HCT116 (cell line): ENCODE measurements around the gene CDKN1C. TPM values are rescaled to one million over a fixed set of nuclear protein-coding genes. Genes with fewer than 3 reads are reported as not detected.

ENCODE experiments used
- ATAC-seq: fragments of 200-7000 bp; cut with Tn5 transposase; 2 replicates; pipeline ENCODE4 v1.9.1; 2020; ENCODE audit warnings: mild to moderate bottlenecking, moderate library complexity
- BruUV-seq: library from RNA; stranded (reverse); fragments of 400-500 nt; replicated peaks from 2 replicates; lab custom pipeline; 2021; lab: Mats Ljungman, UMichigan
- CTCF ChIA-PET: fragments of 300-600 bp; sonication (Branson Sonifier 250); formaldehyde crosslinking; loops from one replicate; lab custom pipeline; 2021; ENCODE audit warnings: antibody characterized with exemption; lab: Charles Lee
- POLR2A ChIA-PET: fragments of 300-600, 350-600 bp; sonication (Branson Sonifier 250); formaldehyde crosslinking; loops from one replicate; lab custom pipeline; 2021; ENCODE audit warnings: antibody characterized with exemption; lab: Charles Lee
- RAD21 ChIA-PET, 2 experiments: fragments of 300-600 bp; sonication (Branson Sonifier 250); formaldehyde crosslinking; loops; one replicate each; lab custom pipeline; 2023; ENCODE audit warnings: low total read pairs in 2 of 2; ENCODE audit not compliant: uncharacterized antibody in 2 of 2, unreplicated experiment in 2 of 2, low non-redundant PET in 1 of 2; lab: Charles Lee
- DNase-seq: peaks from one replicate; pipeline ENCODE4 v3.0.0-alpha.2; 2010; ENCODE audit warnings: low read depth, low spot score
- H2AFZ ChIP-seq: fragments of 200-600 bp; shearing (Covaris generic), sonication (generic); 2 replicates; pipeline ENCODE4 v1.6.1; 2017; ENCODE audit warnings: low read depth, mixed run types, mixed read lengths, antibody characterized with exemption, low read length; ENCODE audit not compliant: poor library complexity, severe bottlenecking
- H3K27ac ChIP-seq: 2 replicates; pipeline ENCODE4 v1.5.1; 2012; ENCODE audit warnings: low read depth, low read length
- H3K27me3 ChIP-seq: fragments of 200-600 bp; sonication (generic); 2 replicates; pipeline ENCODE4 v1.6.1; 2016; ENCODE audit warnings: mixed run types, low read length, mixed read lengths; ENCODE audit not compliant: insufficient read depth
- H3K36me3 ChIP-seq, 2 experiments: fragments of 200-500 bp in 1 of 2; fragments of 200-600 bp in 1 of 2; sonication (Bioruptor generic) in 1 of 2; sonication (generic) in 1 of 2; 2 replicates each; pipeline versions ENCODE4 v1.5.1 to v1.6.1; 2014 to 2016; ENCODE audit warnings: low read length in 2 of 2, inconsistent platforms in 1 of 2, mixed read lengths in 1 of 2, mixed run types in 1 of 2; ENCODE audit not compliant: insufficient read depth in 2 of 2, control insufficient read depth in 1 of 2
- H3K4me1 ChIP-seq, 2 experiments: fragments of 200-600 bp in 1 of 2; sonication (generic) in 1 of 2; 2 replicates each; pipeline versions ENCODE4 v1.5.1 to v1.6.1; 2012 to 2017; ENCODE audit warnings: low read length in 2 of 2, inconsistent platforms in 1 of 2, mild to moderate bottlenecking in 1 of 2, mixed read lengths in 1 of 2, mixed run types in 1 of 2, moderate library complexity in 1 of 2; ENCODE audit not compliant: insufficient read depth in 2 of 2, control insufficient read depth in 1 of 2
- H3K4me2 ChIP-seq: fragments of 200-600 bp; sonication (generic); 2 replicates; pipeline ENCODE4 v1.6.1; 2017; ENCODE audit warnings: mixed run types, low read length, mixed read lengths
- H3K4me3 ChIP-seq, 2 experiments: fragments of 200-600 bp in 1 of 2; sonication (generic) in 1 of 2; replicated peaks in 1 of 2; 2 replicates each; pipeline ENCODE4 v1.5.1; 2011 to 2016; ENCODE audit warnings: low read length in 2 of 2, control low read depth in 1 of 2, low read depth in 1 of 2, mild to moderate bottlenecking in 1 of 2, mixed read lengths in 1 of 2, mixed run types in 1 of 2
- H3K79me2 ChIP-seq: fragments of 200-600 bp; sonication (generic); 2 replicates; pipeline ENCODE4 v1.6.1; 2017; ENCODE audit warnings: mild to moderate bottlenecking, mixed run types, low read length, moderate library complexity, mixed read lengths; ENCODE audit not compliant: insufficient read depth
- H3K9ac ChIP-seq: fragments of 200-600 bp; sonication (generic); 2 replicates; pipeline ENCODE4 v1.6.1; 2016; ENCODE audit warnings: low read length, mixed read lengths
- H3K9me2 ChIP-seq: fragments of 200-600 bp; sonication (generic), shearing (Covaris generic); 2 replicates; pipeline ENCODE4 v1.6.1; 2017; ENCODE audit warnings: mixed run types, mild to moderate bottlenecking, moderate library complexity; ENCODE audit not compliant: insufficient read depth
- H3K9me3 ChIP-seq, 2 experiments: fragments of 200-500 bp in 1 of 2; fragments of 200-600 bp in 1 of 2; sonication (Bioruptor generic) in 1 of 2; sonication (generic) in 1 of 2; 2 replicates each; pipeline ENCODE4 v1.6.1; 2014 to 2017; ENCODE audit warnings: low read length in 2 of 2, mixed read lengths in 2 of 2, inconsistent platforms in 1 of 2, low read depth in 1 of 2, mild to moderate bottlenecking in 1 of 2, mixed run types in 1 of 2, moderate library complexity in 1 of 2; ENCODE audit not compliant: control insufficient read depth in 1 of 2, insufficient read depth in 1 of 2
- H4K20me1 ChIP-seq: fragments of 200-600 bp; sonication (generic), shearing (Covaris generic); 2 replicates; pipeline ENCODE4 v1.6.1; 2017; ENCODE audit warnings: mixed run types, mild to moderate bottlenecking, moderate library complexity; ENCODE audit not compliant: insufficient read depth
- POLR2AphosphoS5 ChIP-seq: IDR thresholded peaks from 2 replicates; pipeline ENCODE4 v1.6.1; 2011; ENCODE audit warnings: mild to moderate bottlenecking, low read depth, low read length, moderate library complexity
- intact Hi-C: fragments of 100-400 bp; cut with micrococcal nuclease; formaldehyde crosslinking; loops from 2 replicates; pipeline ENCODE4 v1.10.0; 2022
- total RNA-seq: library from RNA; stranded (reverse); gene quantifications from one replicate; pipeline ENCODE4 v1.2.1, GENCODE V29; 2021; ENCODE audit not compliant: unreplicated experiment
- TF ChIP-seq, protein P1 (sequence below), 3 experiments: fragments of 200-600 bp in 1 of 3; sonication (generic) in 1 of 3; IDR thresholded peaks in 2 of 3; conservative IDR thresholded peaks in 1 of 3; 2 replicates each; pipeline ENCODE4 v1.5.1; 2012 to 2017; ENCODE audit warnings: low read depth in 2 of 3, low read length in 2 of 3, antibody characterized with exemption in 1 of 3, borderline replicate concordance in 1 of 3, control low read depth in 1 of 3, mild to moderate bottlenecking in 1 of 3, mixed read lengths in 1 of 3, mixed run types in 1 of 3, moderate library complexity in 1 of 3; ENCODE audit not compliant: insufficient read depth in 1 of 3
- TF ChIP-seq, protein P2 (sequence below): IDR thresholded peaks from 2 replicates; pipeline ENCODE4 v1.6.1; 2012; ENCODE audit warnings: low read depth

The CDKN1C gene
- total RNA-seq, 1 experiment from 2014 or later = 24.0 TPM

DNA sequence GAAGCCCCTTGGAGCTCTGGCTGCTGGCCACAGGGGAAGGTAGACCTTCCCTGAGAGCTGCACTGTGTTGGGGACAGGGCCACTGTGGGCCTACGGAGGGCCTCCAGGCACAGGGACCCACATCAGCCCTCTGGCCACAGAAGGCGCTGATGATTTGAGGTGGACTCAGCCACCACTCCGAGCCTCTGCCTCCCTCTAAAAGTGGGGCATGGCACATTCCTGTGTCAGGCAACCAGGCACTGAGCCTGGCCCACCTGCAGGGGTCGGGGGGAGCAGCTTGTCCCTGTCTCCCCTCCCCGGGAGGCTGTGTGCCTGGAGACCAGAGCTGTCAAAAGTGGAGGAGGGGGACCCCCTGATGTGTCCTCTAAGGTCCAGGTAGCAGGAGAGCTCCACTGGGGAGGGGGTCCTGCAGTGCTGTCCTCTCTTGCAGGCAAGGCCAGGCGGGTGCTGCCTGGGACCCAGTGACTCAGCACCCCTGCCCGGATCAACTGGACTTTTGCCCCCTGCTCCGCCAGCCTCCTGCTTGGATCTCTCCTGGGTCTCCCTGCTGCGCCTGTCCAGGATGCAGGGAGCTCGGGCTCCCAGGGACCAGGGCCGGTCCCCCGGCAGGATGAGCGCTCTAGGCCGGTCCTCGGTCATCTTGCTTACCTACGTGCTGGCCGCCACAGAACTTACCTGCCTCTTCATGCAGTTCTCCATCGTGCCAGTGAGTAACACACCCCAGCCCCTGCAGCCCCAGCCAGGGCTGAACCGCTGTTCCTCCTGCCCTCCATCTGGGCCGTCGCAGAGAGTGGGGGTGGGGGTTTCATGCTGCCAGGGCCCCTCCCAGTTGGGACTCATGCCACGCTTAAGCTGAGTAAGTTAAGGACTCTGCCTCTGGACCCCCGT, 17.5 kb upstream of the CDKN1C start:
- peak overlapping the region; percentile 86 for H3K27ac ChIP-seq
- no peak for DNase-seq
- intact Hi-C loops = no loop called here
- TF ChIP-seq, protein P1, sequence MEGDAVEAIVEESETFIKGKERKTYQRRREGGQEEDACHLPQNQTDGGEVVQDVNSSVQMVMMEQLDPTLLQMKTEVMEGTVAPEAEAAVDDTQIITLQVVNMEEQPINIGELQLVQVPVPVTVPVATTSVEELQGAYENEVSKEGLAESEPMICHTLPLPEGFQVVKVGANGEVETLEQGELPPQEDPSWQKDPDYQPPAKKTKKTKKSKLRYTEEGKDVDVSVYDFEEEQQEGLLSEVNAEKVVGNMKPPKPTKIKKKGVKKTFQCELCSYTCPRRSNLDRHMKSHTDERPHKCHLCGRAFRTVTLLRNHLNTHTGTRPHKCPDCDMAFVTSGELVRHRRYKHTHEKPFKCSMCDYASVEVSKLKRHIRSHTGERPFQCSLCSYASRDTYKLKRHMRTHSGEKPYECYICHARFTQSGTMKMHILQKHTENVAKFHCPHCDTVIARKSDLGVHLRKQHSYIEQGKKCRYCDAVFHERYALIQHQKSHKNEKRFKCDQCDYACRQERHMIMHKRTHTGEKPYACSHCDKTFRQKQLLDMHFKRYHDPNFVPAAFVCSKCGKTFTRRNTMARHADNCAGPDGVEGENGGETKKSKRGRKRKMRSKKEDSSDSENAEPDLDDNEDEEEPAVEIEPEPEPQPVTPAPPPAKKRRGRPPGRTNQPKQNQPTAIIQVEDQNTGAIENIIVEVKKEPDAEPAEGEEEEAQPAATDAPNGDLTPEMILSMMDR (IDR thresholded peaks at IDR 0.05 in 2 of 3, conservative IDR thresholded peaks at IDR 0.05 in 1 of 3; ENCODE audit: borderline replicate concordance in 1 of 3, insufficient read depth in 1 of 3, low read depth in 2 of 3, low read length in 2 of 3) = 0 out of 6 replicates have a peak, but pooled peaks of 2 of the 3 experiments have one; percentile 7 to 10
- TF ChIP-seq POLR2AphosphoS5 = peak; percentile 14; the same call in 1 of the 2 replicates
- TF ChIP-seq, protein P2, sequence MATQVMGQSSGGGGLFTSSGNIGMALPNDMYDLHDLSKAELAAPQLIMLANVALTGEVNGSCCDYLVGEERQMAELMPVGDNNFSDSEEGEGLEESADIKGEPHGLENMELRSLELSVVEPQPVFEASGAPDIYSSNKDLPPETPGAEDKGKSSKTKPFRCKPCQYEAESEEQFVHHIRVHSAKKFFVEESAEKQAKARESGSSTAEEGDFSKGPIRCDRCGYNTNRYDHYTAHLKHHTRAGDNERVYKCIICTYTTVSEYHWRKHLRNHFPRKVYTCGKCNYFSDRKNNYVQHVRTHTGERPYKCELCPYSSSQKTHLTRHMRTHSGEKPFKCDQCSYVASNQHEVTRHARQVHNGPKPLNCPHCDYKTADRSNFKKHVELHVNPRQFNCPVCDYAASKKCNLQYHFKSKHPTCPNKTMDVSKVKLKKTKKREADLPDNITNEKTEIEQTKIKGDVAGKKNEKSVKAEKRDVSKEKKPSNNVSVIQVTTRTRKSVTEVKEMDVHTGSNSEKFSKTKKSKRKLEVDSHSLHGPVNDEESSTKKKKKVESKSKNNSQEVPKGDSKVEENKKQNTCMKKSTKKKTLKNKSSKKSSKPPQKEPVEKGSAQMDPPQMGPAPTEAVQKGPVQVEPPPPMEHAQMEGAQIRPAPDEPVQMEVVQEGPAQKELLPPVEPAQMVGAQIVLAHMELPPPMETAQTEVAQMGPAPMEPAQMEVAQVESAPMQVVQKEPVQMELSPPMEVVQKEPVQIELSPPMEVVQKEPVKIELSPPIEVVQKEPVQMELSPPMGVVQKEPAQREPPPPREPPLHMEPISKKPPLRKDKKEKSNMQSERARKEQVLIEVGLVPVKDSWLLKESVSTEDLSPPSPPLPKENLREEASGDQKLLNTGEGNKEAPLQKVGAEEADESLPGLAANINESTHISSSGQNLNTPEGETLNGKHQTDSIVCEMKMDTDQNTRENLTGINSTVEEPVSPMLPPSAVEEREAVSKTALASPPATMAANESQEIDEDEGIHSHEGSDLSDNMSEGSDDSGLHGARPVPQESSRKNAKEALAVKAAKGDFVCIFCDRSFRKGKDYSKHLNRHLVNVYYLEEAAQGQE = no peak
- H3K36me3 ChIP-seq = no peaks in the 10 kb centered on the region
- peak overlapping the region; percentile 72 for H3K9ac ChIP-seq
- H3K4me1 ChIP-seq = peaks cover 51 to 65% of the 10 kb centered on the region in 2 experiments
- RAD21 ChIA-PET = interaction anchor here (0.7 to 1.9 kb wide), 3 partner anchors 9 to 370 kb away, joined by 3 to 5 read pairs (median 3); no protein-coding TSS in a partner anchor
- H4K20me1 ChIP-seq = no peaks in the 10 kb centered on the region
- POLR2A ChIA-PET = interaction anchor here (2.2 to 3.6 kb wide), 3 partner anchors 9 to 27 kb away, joined by 6 to 21 read pairs (median 12); partner anchors contain the start of gene PHLDA2
- no peaks in the 10 kb centered on the region for H3K9me3 ChIP-seq
- BruUV-seq = no TSS peak
- ATAC-seq = peak; percentile 31
- H3K79me2 ChIP-seq = no peaks in the 10 kb centered on the region
- no peaks in the 10 kb centered on the region for H3K27me3 ChIP-seq
- no peaks in the 10 kb centered on the region for H3K9me2 ChIP-seq
- CTCF ChIA-PET = interaction anchor here (1.1 to 5.0 kb wide), 3 partner anchors 12 to 27 kb away, joined by 4 to 32 read pairs (median 13); partner anchors contain the start of gene PHLDA2
- H3K4me2 ChIP-seq = peak overlapping the region; percentile 99
- peak overlapping the region; percentile 70 to 76 for H3K4me3 ChIP-seq
- H2AFZ ChIP-seq = no peak overlapping the region
